C4-2B (cell line): Measurements from ENCODE around the gene EVC2.
"Not testable (repeated sequence)": the region's sequence is repeated elsewhere in the genome, so short reads cannot be mapped to it uniquely, and the experiment has no call there.

Experiments
- H3K27ac ChIP-seq: fragments of 450-650 bp; 2 replicates; pipeline ENCODE4 v1.5.1; 2017
- ZFX ChIP-seq: fragments of 450-650 bp; IDR thresholded peaks from 2 replicates; pipeline ENCODE4 v1.6.1; 2017
- TF ChIP-seq, protein P1 (sequence below): fragments of 450-650 bp; conservative IDR thresholded peaks from 2 replicates; pipeline ENCODE4 v1.5.1; 2017; ENCODE audit warnings: mild to moderate bottlenecking

The EVC2 gene

DNA sequence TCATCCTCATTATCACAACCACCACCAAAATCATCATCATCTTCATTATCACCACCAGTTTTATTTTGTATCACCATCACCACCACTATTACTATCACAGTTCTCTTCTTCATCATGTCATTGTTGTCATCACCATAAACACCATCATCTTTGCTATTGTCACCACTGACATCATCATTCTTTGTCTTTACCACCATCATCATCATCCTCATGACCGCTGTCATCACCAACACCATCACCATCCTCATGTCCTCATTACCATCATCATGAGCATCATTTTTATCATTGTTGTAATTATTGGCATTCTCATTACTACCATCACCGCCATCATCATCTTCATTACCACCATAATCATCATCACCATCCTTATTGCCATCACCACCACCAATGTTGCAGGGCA is 34.0 kb upstream of the EVC2 start:
- TF ChIP-seq, protein P1, sequence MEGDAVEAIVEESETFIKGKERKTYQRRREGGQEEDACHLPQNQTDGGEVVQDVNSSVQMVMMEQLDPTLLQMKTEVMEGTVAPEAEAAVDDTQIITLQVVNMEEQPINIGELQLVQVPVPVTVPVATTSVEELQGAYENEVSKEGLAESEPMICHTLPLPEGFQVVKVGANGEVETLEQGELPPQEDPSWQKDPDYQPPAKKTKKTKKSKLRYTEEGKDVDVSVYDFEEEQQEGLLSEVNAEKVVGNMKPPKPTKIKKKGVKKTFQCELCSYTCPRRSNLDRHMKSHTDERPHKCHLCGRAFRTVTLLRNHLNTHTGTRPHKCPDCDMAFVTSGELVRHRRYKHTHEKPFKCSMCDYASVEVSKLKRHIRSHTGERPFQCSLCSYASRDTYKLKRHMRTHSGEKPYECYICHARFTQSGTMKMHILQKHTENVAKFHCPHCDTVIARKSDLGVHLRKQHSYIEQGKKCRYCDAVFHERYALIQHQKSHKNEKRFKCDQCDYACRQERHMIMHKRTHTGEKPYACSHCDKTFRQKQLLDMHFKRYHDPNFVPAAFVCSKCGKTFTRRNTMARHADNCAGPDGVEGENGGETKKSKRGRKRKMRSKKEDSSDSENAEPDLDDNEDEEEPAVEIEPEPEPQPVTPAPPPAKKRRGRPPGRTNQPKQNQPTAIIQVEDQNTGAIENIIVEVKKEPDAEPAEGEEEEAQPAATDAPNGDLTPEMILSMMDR = no peak
- no peak for TF ChIP-seq ZFX

DNA sequence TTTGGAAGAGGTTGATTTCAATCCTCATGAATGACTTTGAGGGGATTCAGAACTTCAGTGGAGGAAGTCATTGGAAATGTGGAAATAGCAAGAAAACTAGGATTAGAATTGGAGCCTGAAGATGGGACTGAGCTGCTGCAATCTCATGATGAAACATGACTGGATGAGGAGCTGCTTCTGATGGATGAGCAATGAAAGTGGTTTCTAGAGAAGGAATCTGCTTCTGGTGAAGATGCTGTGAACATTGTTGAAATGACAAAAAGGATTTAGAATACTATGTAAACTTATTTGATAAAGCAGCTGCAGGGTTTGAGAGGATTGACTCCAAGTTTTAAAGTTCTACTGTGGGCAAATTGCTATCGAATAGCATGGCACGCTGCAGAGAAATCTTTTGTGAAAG is 29.7 kb upstream of the EVC2 start:
- no peak for TF ChIP-seq ZFX
- no peak overlapping the region for H3K27ac ChIP-seq

More for the DNA sequence above, 34.0 kb upstream of the EVC2 start:
- no peak overlapping the region for H3K27ac ChIP-seq

- no peak overlapping the region for H3K27ac ChIP-seq
- TF ChIP-seq, protein P1 = no peak
- no peak for TF ChIP-seq ZFX
Observed at GRCh38 chr4:5735463-5735862, 27.1 kb upstream of the EVC2 start.

- TF ChIP-seq, protein P1 = no peak
- no peak for TF ChIP-seq ZFX
- H3K27ac ChIP-seq = no peak overlapping the region
Observed at GRCh38 chr4:5734853-5735252, 26.5 kb upstream of the EVC2 start.

DNA sequence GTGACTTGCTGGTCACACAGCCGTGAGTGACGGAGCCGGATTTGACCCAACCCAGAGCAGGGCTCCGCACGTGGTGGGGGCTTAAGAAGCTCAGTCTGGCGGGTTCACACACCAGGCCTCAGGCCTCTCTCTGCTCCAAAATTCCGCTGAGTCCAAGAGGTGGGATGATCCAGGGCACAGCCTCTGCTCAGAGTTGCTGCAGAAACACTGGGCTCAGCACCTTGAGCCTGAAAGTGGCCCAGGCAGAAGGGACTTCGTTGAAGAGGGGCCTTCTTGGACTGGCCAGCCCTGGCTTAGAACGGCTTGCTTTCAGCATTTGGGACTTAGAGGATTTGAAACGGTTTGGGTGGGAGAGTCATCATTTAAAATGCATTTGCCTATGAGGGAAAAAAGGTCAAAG is 23.8 kb upstream of the EVC2 start:
- no peak overlapping the region for H3K27ac ChIP-seq
- TF ChIP-seq, protein P1 = no peak

- TF ChIP-seq, protein P1 = no peak
- no peak for TF ChIP-seq ZFX
- H3K27ac ChIP-seq = no peak overlapping the region
Observed at GRCh38 chr4:5730993-5731990, 22.9 kb upstream of the EVC2 start.

DNA sequence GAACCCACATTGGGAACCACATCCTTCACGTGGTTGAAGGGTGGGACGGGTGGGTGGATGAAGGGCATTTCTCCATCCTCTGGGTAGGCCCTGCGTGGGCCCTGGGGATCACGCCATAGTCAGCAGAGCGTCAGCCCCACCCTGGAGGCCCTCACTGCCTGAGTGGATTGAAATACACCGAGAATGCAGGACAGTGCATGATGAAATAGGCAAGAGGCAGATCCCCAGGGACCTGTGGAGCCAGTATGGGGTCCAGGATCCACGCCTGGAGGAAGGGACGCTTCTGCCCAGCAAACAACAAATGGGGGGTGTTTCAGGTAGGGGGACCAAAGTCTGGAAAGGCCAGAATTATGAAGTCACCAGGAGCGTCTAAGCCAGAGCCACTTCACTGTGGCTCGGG is 22.1 kb upstream of the EVC2 start:
- no peak overlapping the region for H3K27ac ChIP-seq
- no peak for TF ChIP-seq ZFX
- TF ChIP-seq, protein P1 = no peak

- not testable (repeated sequence) for H3K27ac ChIP-seq
Observed at GRCh38 chr4:5728412-5728811, 20.1 kb upstream of the EVC2 start.
